ENCODE results near the gene XCR1. TPM values are rescaled to one million over a fixed set of nuclear protein-coding genes. Genes with fewer than 3 reads are reported as not detected.

XCR1 gene
- total RNA-seq, 1 experiment from 2014 or later: not detected

Other genes starting within 250 kb of the XCR1 start
- 0.02 and 1.7 TPM in 2 replicates for gene SLC6A20, start 230.9 kb downstream of the XCR1 start, total RNA-seq (2014; rRNA removed; shearing (Covaris generic))
- 15.9 and 18.0 TPM in 2 replicates for gene LZTFL1, start 185.4 kb downstream of the XCR1 start, total RNA-seq (2014; rRNA removed; shearing (Covaris generic))
- not detected in 2 replicates for gene CCR9, start 140.9 kb downstream of the XCR1 start, total RNA-seq (2014; rRNA removed; shearing (Covaris generic))
- gene CXCR6, start 84.0 kb downstream of the XCR1 start, total RNA-seq (2014; rRNA removed; shearing (Covaris generic)): not detected in 2 replicates
- 3.8 and 7.8 TPM in 2 replicates for gene FYCO1, start 31.7 kb downstream of the XCR1 start, total RNA-seq (2014; rRNA removed; shearing (Covaris generic))
- 5.6 and 7.3 TPM in 2 replicates for gene CCR1, start 180.8 kb upstream of the XCR1 start, total RNA-seq (2014; rRNA removed; shearing (Covaris generic))
- gene CCR3, start 215.0 kb upstream of the XCR1 start, total RNA-seq (2014; rRNA removed; shearing (Covaris generic)): 0.20 TPM in 1 of 2 replicates, not detected in the other